Ovary (tissue), 9 donors: ENCODE results near the gene NEDD4L. TPM values are rescaled to one million over a fixed set of nuclear protein-coding genes. Genes with fewer than 3 reads are reported as not detected.

ENCODE experiments used
- DNase-seq, 5 donors: peaks; one replicate each; pipeline ENCODE4 v3.0.0-alpha.2; 2019 to 2020
- H3K27ac ChIP-seq, 2 donors: fragments of 200-600 bp; one replicate each; pipeline versions ENCODE4 v1.5.1 to v1.8.0; 2019 to 2022
- H3K27me3 ChIP-seq: fragments of 200-600 bp; one replicate; pipeline ENCODE4 v1.8.0; 2022
- H3K36me3 ChIP-seq: fragments of 200-600 bp; sonication (generic); one replicate; pipeline ENCODE4 v1.5.1; 2019
- H3K4me1 ChIP-seq: one replicate; pipeline ENCODE4 v1.8.1; 2013; ENCODE audit warnings: mild to moderate bottlenecking, moderate library complexity; ENCODE audit not compliant: insufficient read depth
- H3K4me3 ChIP-seq: fragments of 200-600 bp; sonication (generic); one replicate; pipeline ENCODE4 v1.5.1; 2017
- H3K9me3 ChIP-seq, 2 donors: fragments of 200-600 bp in 1 of 2; sonication (generic) in 1 of 2; one replicate each; pipeline versions ENCODE4 v1.5.1 to v1.8.1; 2013 to 2019; ENCODE audit warnings: mild to moderate bottlenecking in 1 of 2, moderate library complexity in 1 of 2
- CTCF ChIP-seq, 3 donors: fragments of 450-650 bp in 2 of 3; fragments of 200-600 bp in 1 of 3; IDR thresholded peaks; one replicate each; pipeline versions ENCODE4 v1.5.1 to v1.8.0; 2016 to 2022; ENCODE audit warnings: antibody characterized with exemption in 3 of 3, mild to moderate bottlenecking in 1 of 3
- EP300 ChIP-seq: sonication (generic); formaldehyde crosslinking; IDR thresholded peaks from one replicate; pipeline ENCODE4 v1.6.1; 2017; ENCODE audit warnings: antibody characterized with exemption
- POLR2A ChIP-seq: fragments of 450-650 bp; IDR thresholded peaks from one replicate; pipeline ENCODE4 v1.6.1; 2017; ENCODE audit warnings: antibody characterized with exemption, mild to moderate bottlenecking, moderate library complexity
- WGBS, 3 donors: extraction: QIAGEN DNeasy Blood & Tissue Kit in 1 of 3; methylation state at CpG; one replicate each; pipeline versions ENCODE4 v1.1.5 to v1.1.7; 2013 to 2017; 5-methylcytosine and 5-hydroxymethylcytosine counted together
- intact Hi-C, 4 donors: fragments of 100-400 bp; cut with DNase I; formaldehyde crosslinking; loops; one replicate each; pipeline versions ENCODE4 v1.11.0 to v1.15.1; 2022 to 2023
- microRNA counts: library from miRNA; unstranded; fragments of <30 nt; microRNA quantifications from one replicate; lab custom pipeline; 2016
- microRNA-seq, 3 donors: library from miRNA; unstranded; fragments of <30 nt; microRNA quantifications; one replicate each; pipeline versions ENCODE4 to v1.2.0, GENCODE V29; 2019 to 2020
- polyA plus RNA-seq, 2 donors: library from polyadenylated mRNA; stranded (reverse); fragments of 200-250 nt in 1 of 2; fragments of 350-450 nt in 1 of 2; fragmentation: Illumina TruSeq in 1 of 2; extraction: RNeasy Lipid Tissue Mini Kit (QIAGEN cat#74804) in 1 of 2; gene quantifications; one replicate each; pipeline ENCODE4 v1.2.3, GENCODE V29; 2013 to 2014
- small RNA-seq: library from RNA; depleted of rRNA; stranded (forward); fragments of <200 nt; gene quantifications from one replicate; pipeline ENCODE3, GENCODE V24; 2016
- total RNA-seq, 7 donors: library from RNA; depleted of rRNA in 2 of 7; stranded (reverse); fragments of >200 nt in 2 of 7; fragmentation: NEBNext Ultra II Directional in 3 of 7; extraction: Animal tissue kit (Norgen Biotek cat#: 25700) in 3 of 7; gene quantifications; one replicate each; pipeline versions ENCODE4 v1.1.0 to v1.2.4, GENCODE V29; 2016 to 2023
- donor health status: DM: no; HTN: no; CAD: no; lungs with moderate emphysema.
- donor health status: DM: no; HTN: no; CAD: no.
- donor health status: Bipolar disorder and iron deficiency.
- donor health status: DM: yes; HTN: yes; CAD: no.
- donor health status: DM: no; HTN: no; CAD: no.
- donor health status: DM: yes; HTN: yes; CAD: no.

The NEDD4L gene
- total and polyA plus RNA-seq, 9 donors: 11.0 to 75.2 (median 18.2) TPM

GRCh38 chr18:58443671-58444070 is 399.6 kb downstream of the NEDD4L start:
- intact Hi-C loops: no loop called here
- no peak for TF ChIP-seq EP300
- TF ChIP-seq POLR2A: no peak
- no peak for TF ChIP-seq CTCF (IDR thresholded peaks at IDR 0.05)
- Histone ChIP-seq H3K27me3 (no peaks in the 10 kb centered on the region), H3K4me3 (no peak overlapping the region), H3K27ac (no peak overlapping the region), H3K9me3 (no peaks in the 10 kb centered on the region), H3K36me3 (no peaks in the 10 kb centered on the region), H3K4me1 (peaks cover 4% of the 10 kb centered on the region)
- DNase-seq: no peak
- 19 to 32% (median 23%) methylated on average over 6 of the region's 6 CpGs for WGBS, 3 donors

DNA sequence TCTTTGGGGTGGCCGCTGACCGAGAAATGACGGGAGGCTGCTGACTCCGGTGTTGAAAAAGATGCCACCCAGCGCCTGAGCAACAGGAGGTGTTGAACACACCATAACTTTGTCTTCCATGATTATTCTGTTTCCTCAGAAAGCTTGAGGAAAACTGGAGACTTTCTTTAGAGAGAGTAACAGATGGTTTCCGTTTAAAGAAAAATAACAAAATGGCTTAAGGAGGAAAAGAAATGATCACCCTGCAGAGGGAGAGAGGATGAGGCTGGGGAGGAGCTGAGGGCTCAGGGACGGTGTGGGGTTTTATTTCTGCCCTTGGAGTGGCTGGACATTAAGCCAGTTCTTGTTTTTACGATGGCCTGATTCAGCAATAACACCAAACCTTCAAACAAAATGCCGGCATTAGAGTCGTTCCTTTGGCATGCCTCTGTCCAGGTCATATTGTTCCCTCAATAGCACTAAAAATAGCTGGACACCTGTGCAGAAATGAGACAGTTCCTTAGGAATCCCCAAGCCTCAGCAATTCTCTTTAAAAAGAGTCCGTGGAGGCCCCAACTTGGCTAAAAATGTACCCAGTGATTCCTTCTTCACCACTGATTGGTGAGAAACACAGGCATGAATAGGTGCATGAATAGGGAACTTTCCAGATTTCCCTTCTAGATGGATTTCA is 402.5 kb downstream of the NEDD4L start:
- no peak for DNase-seq
- no peak for TF ChIP-seq POLR2A
- no peak for TF ChIP-seq CTCF (IDR thresholded peaks at IDR 0.05)
- TF ChIP-seq EP300: no peak
- Histone ChIP-seq H3K4me3 (no peak overlapping the region), H3K27me3 (no peaks in the 10 kb centered on the region), H3K4me1 (peaks cover 4% of the 10 kb centered on the region), H3K9me3 (no peaks in the 10 kb centered on the region), H3K36me3 (no peaks in the 10 kb centered on the region), H3K27ac (no peak overlapping the region)
- intact Hi-C loops: no loop called here
- 56 to 64% (median 57%) methylated on average over 11 of the region's 11 CpGs for WGBS, 3 donors

DNA sequence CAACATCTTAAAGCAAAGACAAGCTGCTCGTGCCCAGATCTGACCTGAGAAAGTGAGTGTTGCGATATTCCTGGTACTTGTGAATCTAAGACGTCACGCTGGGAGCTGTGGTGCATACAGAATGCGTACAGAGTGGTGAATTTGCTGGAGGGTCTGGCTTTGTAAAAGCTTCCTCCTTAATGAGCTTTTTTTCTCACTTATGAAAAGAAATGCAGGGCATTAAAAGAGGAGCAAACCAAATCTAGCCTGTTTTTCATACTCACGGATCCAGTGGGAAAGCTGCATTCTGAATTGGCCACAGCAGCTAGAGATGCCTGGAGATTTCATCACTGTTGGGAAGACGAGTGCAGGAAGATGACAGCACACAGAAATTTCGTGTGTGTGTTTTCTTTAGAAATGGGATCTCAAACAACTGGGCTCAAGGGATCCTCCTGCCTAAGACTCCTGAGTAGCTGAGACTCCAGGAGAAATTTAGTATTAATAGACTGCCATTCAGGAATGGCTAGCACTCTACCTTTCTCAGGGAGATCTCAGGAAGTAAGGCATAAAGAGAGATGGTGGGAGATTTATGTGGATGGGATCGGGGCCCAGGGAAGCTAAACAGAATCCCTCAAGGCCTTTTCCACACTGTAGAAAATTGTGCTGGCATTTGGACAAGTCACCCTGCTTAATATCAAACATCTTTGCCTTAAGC is 403.5 kb downstream of the NEDD4L start:
- H3K27ac ChIP-seq: peak overlapping the region in 1 of 2 donors; percentile 2
- intact Hi-C loops: no loop called here
- no peaks in the 10 kb centered on the region for H3K9me3 ChIP-seq
- no peaks in the 10 kb centered on the region for H3K36me3 ChIP-seq
- 47 to 53% (median 49%) methylated on average over 9 of the region's 9 CpGs for WGBS, 3 donors
- H3K4me3 ChIP-seq: no peak overlapping the region
- no peak for TF ChIP-seq CTCF (IDR thresholded peaks at IDR 0.05)
- no peak for TF ChIP-seq EP300
- no peak for TF ChIP-seq POLR2A
- no peak for DNase-seq
- peaks cover 4% of the 10 kb centered on the region for H3K4me1 ChIP-seq
- H3K27me3 ChIP-seq: no peaks in the 10 kb centered on the region

GRCh38 chr18:58449464-58449863 is 405.4 kb downstream of the NEDD4L start:
- intact Hi-C loops: no loop called here

More at GRCh38 chr18:58449464-58449863, 405.4 kb downstream of the NEDD4L start:
- peaks cover 4% of the 10 kb centered on the region for H3K4me1 ChIP-seq
- no peaks in the 10 kb centered on the region for H3K9me3 ChIP-seq
- 77 to 91% (median 87%) methylated on average over 5 of the region's 5 CpGs for WGBS, 3 donors
- TF ChIP-seq POLR2A: no peak
- no peak for TF ChIP-seq CTCF (IDR thresholded peaks at IDR 0.05)
- TF ChIP-seq EP300: no peak
- H3K27me3 ChIP-seq: no peaks in the 10 kb centered on the region
- no peaks in the 10 kb centered on the region for H3K36me3 ChIP-seq
- H3K27ac ChIP-seq: no peak overlapping the region
- no peak overlapping the region for H3K4me3 ChIP-seq
- no peak for DNase-seq

MicroRNAs encoded within 50 kb of the gene (microRNA counts, 767-probe panel; counts per million panel counts)
- microRNA hsa-miR-122-5p (lab: Ali Mortazavi, UCI): 530 counts per million, percentile 78 among the panel's probes with 10 or more counts

Small RNAs within 50 kb of the gene (microRNA-seq; reads per million reads assigned to microRNA genes)
- 0 reads per million in 3 donors for gene MIR3591

Small RNAs within 50 kb of the gene (small RNA-seq; reads per million reads assigned to genes)
- gene HMGN1P30 (not detected), gene MIR3591 (not detected)

Other genes with a start within 250 kb of the NEDD4L start
- 10 to 100 TPM in 1 of 7 donors, 1 to 10 TPM in 6; 1.4 to 13.2 (median 5.2) TPM for gene ATP8B1, start 240.9 kb upstream of the NEDD4L start, total RNA-seq
- gene ATP8B1, start 240.9 kb upstream of the NEDD4L start, polyA plus RNA-seq: 10 to 100 TPM in 1 of 2 donors, 1 to 10 TPM in 1; 2.4 to 10.2 TPM